Loucy (cell line): ENCODE data around the gene GPRIN2.

ENCODE experiments used
- H2AFZ ChIP-seq: fragments of 200-600 bp; sonication (generic); 2 replicates; pipeline ENCODE4 v1.6.0; 2016; ENCODE audit warnings: antibody characterized with exemption, mild to moderate bottlenecking, low read length, moderate library complexity
- H3F3A ChIP-seq: fragments of 200-600 bp; 2 replicates; pipeline ENCODE4 v1.6.0; 2016; ENCODE audit warnings: antibody characterized with exemption, low read depth, mild to moderate bottlenecking
- H3K27me3 ChIP-seq: fragments of 200-600 bp; sonication (generic); 2 replicates; pipeline ENCODE4 v1.6.1; 2014; ENCODE audit warnings: low read length, mild to moderate bottlenecking; ENCODE audit not compliant: insufficient read depth, poor library complexity, severe bottlenecking
- H3K36me3 ChIP-seq: fragments of 200-600 bp; sonication (generic); 2 replicates; pipeline ENCODE4 v1.6.1; 2016; ENCODE audit warnings: low read length; ENCODE audit not compliant: insufficient read depth
- H3K4me1 ChIP-seq: fragments of 200-600 bp; sonication (generic); 2 replicates; pipeline ENCODE4 v1.5.1; 2014; ENCODE audit warnings: low read length, mild to moderate bottlenecking; ENCODE audit not compliant: insufficient read depth, poor library complexity, severe bottlenecking
- H3K4me2 ChIP-seq: fragments of 200-600 bp; sonication (generic); 2 replicates; pipeline ENCODE4 v1.6.0; 2014; ENCODE audit warnings: antibody characterized with exemption, low read length, low read depth, mild to moderate bottlenecking; ENCODE audit not compliant: poor library complexity, severe bottlenecking
- H3K4me3 ChIP-seq: fragments of 200-600 bp; sonication (generic); 2 replicates; pipeline ENCODE4 v1.5.1; 2014; ENCODE audit warnings: low read length, mild to moderate bottlenecking, mixed read lengths; ENCODE audit not compliant: poor library complexity, severe bottlenecking
- H3K79me2 ChIP-seq: fragments of 200-600 bp; sonication (generic); 2 replicates; pipeline ENCODE4 v1.6.1; 2014; ENCODE audit warnings: low read length; ENCODE audit not compliant: insufficient read depth
- H3K9ac ChIP-seq: fragments of 200-600 bp; sonication (generic); 2 replicates; pipeline ENCODE4 v1.6.0; 2014; ENCODE audit warnings: mild to moderate bottlenecking, low read depth, low read length, moderate library complexity; ENCODE audit not compliant: poor library complexity, severe bottlenecking
- H3K9me2 ChIP-seq: fragments of 200-600 bp; sonication (generic); replicated peaks from 2 replicates; pipeline ENCODE4 v1.6.1; 2016; ENCODE audit warnings: low read depth, low read length, mixed read lengths
- H3K9me3 ChIP-seq: fragments of 200-600 bp; sonication (generic); 2 replicates; pipeline ENCODE4 v1.6.1; 2014; ENCODE audit warnings: mild to moderate bottlenecking, antibody characterized with exemption, low read length, low read depth; ENCODE audit not compliant: insufficient read depth
- H4K20me1 ChIP-seq: fragments of 200-600 bp; sonication (generic); 2 replicates; pipeline ENCODE4 v1.6.0; 2014; ENCODE audit warnings: antibody characterized with exemption, low read length, mild to moderate bottlenecking; ENCODE audit not compliant: insufficient read depth, poor library complexity, severe bottlenecking
- CTCF ChIP-seq: fragments of 200-600 bp; sonication (generic); conservative IDR thresholded peaks from 2 replicates; pipeline ENCODE4 v1.5.1; 2014; ENCODE audit warnings: mild to moderate bottlenecking, antibody characterized with exemption, low read length
- EZH2phosphoT487 ChIP-seq: fragments of 200-600 bp; IDR thresholded peaks from 2 replicates; pipeline ENCODE4 v1.6.1; 2018; ENCODE audit warnings: antibody characterized with exemption, mild to moderate bottlenecking, moderate library complexity, borderline replicate concordance

GPRIN2 gene

GRCh38 chr10:46557319-46558121 is 1.1 kb upstream of the GPRIN2 start:
- no peak for TF ChIP-seq CTCF
- no peak for TF ChIP-seq EZH2phosphoT487
- Histone ChIP-seq H3K4me2 (no peak overlapping the region), H3K4me3 (no peak overlapping the region), H3K79me2 (no peaks in the 10 kb centered on the region), H3F3A (no peaks in the 10 kb centered on the region), H3K27me3 (peaks cover 13% of the 10 kb centered on the region), H3K9me3 (no peaks in the 10 kb centered on the region), H3K36me3 (no peaks in the 10 kb centered on the region), H2AFZ (no peak overlapping the region), H4K20me1 (no peaks in the 10 kb centered on the region), H3K9me2 (no peaks in the 10 kb centered on the region), H3K4me1 (no peaks in the 10 kb centered on the region), H3K9ac (no peak overlapping the region)

- Histone ChIP-seq H3K9me3 (no peaks in the 10 kb centered on the region), H3K9ac (no peak overlapping the region), H3K4me3 (no peak overlapping the region)
Measured at GRCh38 chr10:46555713-46556514, 544 bp downstream of the GPRIN2 start.

GRCh38 chr10:46555366-46555712 is 1.1 kb downstream of the GPRIN2 start:
- H3K27me3 ChIP-seq: peaks cover 3% of the 10 kb centered on the region
- H3K9ac ChIP-seq: no peak overlapping the region
- no peaks in the 10 kb centered on the region for H3K9me2 ChIP-seq
- no peaks in the 10 kb centered on the region for H3F3A ChIP-seq
- TF ChIP-seq CTCF (no peak), EZH2phosphoT487 (no peak)
- H3K4me1 ChIP-seq: no peaks in the 10 kb centered on the region
- no peaks in the 10 kb centered on the region for H3K9me3 ChIP-seq
- H3K4me3 ChIP-seq: no peak overlapping the region
- H3K36me3 ChIP-seq: no peaks in the 10 kb centered on the region
- H3K4me2 ChIP-seq: no peak overlapping the region
- H4K20me1 ChIP-seq: no peaks in the 10 kb centered on the region
- H3K79me2 ChIP-seq: no peaks in the 10 kb centered on the region
- H2AFZ ChIP-seq: no peak overlapping the region

More at GRCh38 chr10:46555713-46556514, 544 bp downstream of the GPRIN2 start:
- H3K4me1 ChIP-seq: no peaks in the 10 kb centered on the region
- TF ChIP-seq CTCF (no peak), EZH2phosphoT487 (no peak)
- no peak overlapping the region for H3K4me2 ChIP-seq
- H3F3A ChIP-seq: no peaks in the 10 kb centered on the region
- no peaks in the 10 kb centered on the region for H4K20me1 ChIP-seq
- no peaks in the 10 kb centered on the region for H3K9me2 ChIP-seq
- no peaks in the 10 kb centered on the region for H3K36me3 ChIP-seq
- no peak overlapping the region for H2AFZ ChIP-seq
- peaks cover 9% of the 10 kb centered on the region for H3K27me3 ChIP-seq
- H3K79me2 ChIP-seq: no peaks in the 10 kb centered on the region
